HG03439 (cell line): ENCODE results near the gene PSMD2.
"Not testable (repeated sequence)": the region's sequence is repeated elsewhere in the genome, so short reads cannot be mapped to it uniquely, and the experiment has no call there.

Source experiments
- ATAC-seq: cut with Tn5 transposase; IDR thresholded peaks from one replicate; pipeline ENCODE4 v1.9.1; 2021; ENCODE audit warnings: mild to moderate bottlenecking, moderate library complexity; ENCODE audit not compliant: unreplicated experiment

The PSMD2 gene

DNA sequence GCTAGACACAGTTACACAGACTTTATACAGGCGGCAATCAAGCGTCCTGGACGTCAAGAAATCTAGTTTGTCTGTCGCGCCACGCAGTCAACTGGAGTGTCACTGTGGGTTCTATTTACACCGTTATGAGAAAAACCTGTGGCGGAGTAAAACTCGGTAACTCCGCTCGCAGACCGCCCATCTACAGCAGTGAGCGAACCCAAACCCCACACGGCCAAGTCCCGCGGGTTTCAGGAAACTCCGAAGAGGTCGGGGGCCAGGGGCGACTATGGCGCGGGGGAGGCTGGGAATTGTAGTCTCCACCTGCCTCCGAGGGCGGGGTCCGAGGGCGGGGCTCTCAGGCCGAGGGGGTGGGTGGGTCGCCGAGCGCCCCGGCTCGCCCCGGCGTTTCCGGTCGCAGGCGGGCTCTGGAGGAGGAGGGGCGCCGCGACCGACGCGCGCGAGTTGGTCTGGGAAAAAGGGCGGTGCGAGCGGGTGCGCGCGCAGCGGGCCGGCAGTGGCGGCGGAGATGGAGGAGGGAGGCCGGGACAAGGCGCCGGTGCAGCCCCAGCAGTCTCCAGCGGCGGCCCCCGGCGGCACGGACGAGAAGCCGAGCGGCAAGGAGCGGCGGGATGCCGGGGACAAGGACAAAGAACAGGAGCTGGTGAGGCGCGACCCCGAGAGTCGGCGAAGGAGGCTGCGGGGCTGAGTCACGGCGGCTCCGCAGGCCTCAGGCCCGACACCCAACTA, at the start of gene PSMD2:
TSS of gene PSMD2 (plus strand) at position 483 of the 729 bp plus-strand sequence. CDS start at position 509, 26 bp downstream.
- peak; percentile 87 for ATAC-seq

DNA sequence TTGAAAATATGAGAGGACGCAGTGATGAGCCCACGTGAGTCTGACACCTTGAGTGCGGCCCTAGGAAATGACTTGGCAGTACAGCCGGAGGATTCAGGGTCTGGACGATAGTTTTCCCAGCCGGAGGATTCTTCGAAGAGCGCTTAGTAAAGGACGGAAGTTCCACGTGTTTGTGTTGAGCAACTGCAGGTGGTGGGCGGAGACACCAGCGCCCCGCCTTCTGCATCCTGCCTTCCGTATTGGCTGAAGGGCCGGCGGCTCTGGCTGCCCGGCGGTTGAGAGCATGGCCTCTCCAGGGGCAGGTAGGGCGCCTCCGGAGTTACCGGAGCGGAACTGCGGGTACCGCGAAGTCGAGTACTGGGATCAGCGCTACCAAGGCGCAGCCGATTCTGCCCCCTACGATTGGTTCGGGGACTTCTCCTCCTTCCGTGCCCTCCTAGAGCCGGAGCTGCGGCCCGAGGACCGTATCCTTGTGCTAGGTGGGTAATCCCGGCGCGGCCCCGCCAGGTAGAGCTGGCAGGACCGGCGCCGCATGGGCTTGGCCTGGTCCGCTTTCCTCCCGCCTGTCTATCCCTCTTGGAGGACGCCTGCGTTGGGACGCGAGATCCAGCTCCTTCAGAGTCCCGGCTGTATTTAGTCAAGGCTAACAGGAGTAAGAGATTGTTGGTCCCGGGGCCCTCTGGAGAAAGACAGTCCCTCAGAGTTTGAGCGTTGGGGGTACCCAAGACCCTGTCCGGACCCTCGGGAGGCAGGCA, 49.5 kb upstream of the PSMD2 start, which contains the start of gene EEF1AKMT4:
TSS of gene EEF1AKMT4 (plus strand) at position 261 of the 755 bp plus-strand sequence. CDS start at position 284, 23 bp downstream.
- peak; percentile 86 for ATAC-seq

DNA sequence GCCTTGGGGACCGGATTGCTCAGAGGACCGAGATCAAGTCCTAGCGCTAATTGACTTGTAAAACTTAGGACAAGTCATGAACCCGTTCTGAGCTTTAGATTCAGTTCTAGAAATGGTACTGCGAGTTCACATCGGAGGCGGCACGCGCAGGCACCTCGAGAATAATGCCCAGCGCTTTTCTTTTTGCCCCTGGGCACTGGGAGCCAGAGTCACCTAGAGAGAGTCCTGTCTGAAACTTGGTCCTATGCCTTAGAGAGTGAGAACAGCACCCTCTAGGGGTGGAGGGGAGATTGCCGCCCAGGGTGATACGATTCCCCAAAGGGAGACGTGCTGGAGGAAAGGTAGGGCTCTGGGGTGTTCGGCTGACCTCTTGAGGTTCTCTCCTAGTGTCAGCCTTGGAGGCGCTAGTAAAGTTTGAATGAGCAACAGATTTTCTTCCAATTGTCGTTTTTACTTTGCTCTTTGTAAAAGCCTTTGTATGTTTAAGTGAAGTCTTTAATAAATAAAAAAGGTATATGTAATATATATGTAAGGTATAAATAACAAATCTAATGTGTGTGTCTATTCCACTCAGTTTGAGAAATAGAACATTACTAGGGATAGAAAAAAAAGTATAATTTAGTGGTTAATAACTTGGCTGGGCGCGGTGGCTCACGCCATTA, 48.7 kb upstream of the PSMD2 start:
- ATAC-seq, result peak; percentile 62

DNA sequence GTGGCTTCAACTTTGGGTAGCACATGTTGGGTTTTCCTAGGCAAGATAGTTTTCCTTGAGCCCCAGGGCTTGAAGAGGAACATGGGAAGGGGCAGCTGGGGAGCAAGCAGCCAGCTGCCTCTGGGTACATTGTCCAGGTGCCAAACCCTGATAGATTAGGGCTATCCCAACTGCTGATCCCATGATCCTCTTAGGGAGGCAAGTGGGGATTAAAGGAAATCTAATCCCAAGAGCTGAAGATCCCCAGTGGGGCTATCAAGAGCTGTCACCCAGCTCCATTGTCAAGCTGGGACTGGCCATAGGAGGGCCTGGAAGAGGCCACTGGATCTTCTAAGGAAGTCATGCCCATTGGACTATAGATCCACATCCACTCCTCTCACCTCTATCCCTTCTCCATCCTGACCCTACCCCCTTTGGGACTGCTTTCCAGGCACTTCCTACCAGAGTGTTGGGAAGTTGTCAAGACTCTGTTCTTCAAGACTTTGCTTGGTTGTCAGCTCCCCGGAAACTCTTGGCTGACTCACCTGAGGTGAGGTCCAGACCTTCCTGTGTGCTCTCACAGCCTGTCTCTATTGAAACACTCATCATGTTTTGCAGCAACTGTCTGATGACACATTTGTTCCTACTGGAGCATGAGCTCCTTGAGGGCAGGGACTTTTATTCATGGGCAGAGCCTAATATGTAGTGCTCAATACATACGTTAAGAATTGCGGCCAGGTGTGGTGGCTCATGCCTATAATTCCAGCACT, 43.6 kb upstream of the PSMD2 start:
- ATAC-seq, result no peak

DNA sequence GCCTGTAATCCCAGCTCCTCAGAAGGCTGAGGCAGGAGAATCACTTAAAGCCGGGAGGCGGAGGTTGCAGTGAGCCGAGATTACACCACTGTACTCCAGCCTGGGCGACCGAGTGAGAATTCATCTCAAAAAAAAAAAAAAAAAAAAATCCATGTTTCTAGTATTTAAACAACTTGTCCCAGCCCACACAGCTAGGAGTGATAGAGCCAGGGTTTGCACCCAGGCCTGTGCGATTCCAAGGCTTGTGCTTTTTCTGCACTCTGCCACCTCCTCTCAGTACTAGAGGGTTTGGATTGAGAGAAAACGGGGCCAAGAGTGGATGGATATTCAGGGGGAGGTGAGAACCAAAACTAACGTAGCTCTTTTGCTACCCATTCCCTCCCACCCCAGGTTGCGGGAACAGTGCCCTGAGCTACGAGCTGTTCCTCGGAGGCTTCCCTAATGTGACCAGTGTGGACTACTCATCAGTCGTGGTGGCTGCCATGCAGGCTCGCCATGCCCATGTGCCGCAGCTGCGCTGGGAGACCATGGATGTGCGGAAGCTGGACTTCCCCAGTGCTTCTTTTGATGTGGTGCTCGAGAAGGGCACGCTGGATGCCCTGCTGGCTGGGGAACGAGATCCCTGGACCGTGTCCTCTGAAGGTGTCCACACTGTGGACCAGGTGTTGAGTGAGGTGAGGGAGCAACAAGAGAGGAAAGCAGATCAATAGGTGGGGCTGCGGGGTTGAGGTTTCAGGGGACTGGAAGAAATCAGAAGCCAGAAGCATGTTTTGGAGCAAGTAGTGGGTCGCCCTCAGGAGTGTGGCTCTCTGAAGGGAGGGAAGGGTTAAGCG, 41.7 kb upstream of the PSMD2 start:
- ATAC-seq, result no peak

DNA sequence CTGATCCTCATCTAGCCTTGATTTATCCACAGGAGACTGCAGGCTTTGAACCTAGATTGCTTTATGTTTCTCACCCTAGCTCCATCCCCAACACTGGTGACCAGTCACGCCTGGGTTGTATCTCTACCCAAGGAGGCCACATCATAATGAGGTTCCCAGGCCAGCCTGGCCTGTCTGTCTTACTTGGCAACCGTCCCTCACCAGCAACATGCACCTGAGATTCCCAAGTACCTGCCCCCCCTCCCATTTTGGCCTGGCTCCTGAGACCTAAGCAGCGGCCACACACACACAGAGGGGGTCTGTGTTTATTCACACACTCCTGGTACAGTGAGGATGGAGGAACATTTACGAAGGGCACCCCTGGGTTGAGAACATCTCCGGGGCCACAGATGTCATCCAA, 40.1 kb upstream of the PSMD2 start:
- no peak for ATAC-seq

DNA sequence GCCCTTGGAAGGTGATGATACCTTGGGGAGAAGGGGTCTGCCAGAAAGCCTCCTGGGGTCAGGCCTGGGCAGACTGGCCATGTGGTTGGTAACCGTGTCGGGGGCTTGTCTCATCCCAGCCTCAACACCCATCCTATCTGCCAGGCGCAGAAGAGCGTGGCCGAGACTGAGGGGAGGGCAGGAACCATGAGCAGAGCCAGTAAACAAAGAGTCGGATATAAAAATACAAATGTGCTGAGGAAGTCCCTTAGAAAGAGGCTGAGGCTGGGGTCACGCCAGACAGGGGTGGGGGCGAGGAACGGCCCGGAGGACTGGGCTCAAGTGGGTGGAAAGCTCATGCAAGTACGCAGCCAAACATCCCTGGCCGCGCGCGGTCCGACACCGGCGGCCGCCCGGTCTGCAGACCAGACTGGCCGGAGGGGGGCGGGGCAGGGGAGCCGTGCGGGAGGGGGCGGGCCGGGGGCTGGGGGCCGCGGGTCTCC, 39.6 kb upstream of the PSMD2 start:
- no peak for ATAC-seq

DNA sequence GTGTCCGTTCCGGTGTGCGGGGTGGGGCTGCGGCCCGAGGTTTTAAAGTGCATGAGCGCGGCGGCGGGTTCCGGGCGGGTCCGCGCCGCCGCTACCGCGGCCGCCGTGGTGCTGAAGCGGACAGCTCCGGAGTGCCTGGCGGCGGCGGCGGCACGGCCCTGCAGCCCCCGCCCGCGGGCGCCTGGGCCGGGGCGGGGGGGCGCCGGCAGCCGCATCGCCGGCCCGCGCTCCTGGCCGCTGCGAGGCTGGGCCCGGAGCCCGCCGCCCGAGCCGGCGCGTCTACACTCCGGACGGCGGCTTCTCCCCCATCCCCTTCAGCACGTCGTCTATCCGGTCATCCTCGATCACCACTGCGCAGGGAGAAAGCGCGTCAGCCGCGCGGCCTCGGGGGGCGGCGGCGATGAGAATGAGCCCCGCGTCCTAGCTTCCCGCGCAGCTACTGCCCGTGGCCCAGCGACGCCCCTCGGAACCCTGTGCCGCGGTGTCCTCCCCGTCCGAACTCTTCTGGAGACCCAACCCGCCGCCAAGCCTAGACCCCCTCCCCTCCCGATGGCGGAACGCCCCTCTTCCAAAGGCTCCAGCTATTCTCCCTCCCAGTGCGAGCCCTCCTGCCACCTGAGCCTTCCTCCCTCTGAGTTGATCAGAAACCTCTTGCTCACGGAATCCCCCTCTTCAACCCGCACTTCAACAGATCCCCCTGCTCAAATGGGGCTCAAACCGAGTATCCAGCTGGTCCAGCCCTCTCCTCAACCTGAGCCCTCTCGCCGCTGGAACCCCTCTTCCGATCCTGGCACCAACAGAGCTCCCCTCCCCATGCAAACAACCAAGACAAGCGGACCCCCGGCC, 38.9 kb upstream of the PSMD2 start:
- ATAC-seq, result no peak

DNA sequence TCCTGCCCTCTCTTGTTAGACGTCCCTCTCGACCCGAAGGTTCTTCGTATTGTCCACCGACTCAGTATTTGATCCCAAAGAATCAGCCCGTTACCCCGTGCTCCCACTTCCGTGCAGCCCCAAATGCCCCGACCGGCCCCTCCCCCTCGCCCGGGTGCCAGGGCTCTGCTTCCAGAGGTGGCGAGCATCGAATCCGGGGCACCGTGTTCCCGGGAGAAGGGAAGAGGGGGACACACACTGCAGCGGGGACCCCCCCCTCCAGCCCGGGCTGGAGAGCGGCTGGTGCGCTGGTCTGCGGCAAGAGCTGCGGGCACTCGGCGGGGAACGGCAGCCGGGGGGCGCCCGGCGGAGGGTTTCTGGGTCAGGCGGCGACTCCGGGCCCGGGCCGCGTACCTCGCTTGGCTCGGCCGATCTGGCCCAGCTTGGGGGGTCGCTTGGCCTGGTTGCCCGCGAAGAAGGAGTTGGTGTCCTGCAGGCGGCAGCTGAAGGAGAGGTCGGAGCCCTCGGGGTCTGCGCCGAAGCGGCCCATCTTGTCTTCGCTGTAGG, 38.2 kb upstream of the PSMD2 start:
- no peak for ATAC-seq

DNA sequence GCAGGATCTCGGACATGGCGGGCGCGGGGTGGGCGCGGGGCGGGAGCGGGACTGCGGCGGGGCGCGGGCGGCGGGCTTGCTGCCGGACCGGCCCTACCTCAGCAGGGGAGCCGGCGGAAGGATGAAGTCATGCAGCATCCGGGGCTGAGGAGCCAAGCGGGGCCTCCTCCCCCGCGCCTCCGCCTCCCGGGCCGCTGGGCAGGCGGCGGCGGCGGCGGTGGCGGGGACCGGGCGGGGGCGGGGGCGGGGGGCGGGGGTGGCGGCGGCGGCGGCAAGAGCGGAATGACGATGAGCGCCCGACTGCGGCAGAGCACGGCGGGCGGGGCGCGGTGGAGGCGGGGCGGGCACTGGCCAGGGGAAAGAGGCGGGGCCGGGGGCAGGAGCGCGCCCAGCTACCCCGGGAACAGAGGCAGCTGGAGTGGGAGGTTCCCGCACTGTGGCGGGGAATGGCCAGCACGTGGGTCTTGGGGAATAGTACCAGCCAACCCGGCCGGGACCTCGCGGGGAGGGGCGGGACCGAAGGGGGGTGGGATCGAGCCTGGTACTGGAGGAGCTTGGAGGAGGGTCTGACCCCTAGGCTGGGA, 37.7 kb upstream of the PSMD2 start, which contains the start of gene CAMK2N2:
TSS of gene CAMK2N2 (minus strand) at position 284 of the 584 bp plus-strand sequence. CDS start at position 16, 268 bp downstream.
- no peak for ATAC-seq

DNA sequence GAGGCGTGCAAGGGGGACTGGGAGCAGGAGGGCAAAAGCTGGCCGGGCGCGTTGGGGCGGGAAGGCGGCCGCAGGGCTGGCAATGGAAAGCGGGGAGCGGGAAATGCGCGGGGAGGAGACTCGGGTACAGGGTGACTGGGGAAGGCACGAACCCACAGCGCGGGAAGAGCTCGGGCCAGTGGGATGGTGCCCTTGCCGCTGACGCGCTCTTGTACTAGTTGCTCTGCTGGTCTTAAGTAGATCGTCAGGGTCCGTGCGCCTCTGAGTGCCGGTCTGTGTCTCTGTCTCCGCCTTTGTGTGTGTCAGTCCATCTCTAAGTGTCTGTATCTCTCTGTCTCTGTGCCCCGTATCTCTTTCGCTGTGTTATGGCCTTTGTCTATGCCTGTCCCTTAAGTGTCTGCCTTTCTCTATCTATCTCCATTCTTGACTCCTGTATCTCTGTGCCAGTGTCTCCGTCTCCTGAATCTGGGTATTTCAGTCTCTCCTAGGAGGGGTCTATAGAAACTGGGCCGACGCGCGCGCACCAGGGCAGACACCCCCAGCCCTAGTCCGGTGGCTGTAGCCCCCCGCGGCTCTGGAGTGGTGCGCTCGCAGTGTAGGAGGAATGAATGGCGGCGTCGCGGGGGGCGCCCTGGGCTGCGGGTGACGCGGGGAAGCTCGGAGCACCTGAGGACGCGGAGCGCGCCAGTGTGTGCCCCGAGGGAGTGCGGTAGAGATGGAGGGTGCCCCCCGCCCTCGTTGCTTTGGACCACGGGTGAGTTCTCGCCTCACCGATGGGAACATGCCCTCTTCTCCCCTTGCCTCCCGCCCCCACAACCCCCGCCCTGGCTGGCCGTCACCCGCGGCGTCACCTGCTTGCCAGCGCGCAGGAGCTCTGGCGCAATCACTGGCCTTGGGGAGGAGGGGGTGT, 36.9 kb upstream of the PSMD2 start:
- ATAC-seq, result no peak

DNA sequence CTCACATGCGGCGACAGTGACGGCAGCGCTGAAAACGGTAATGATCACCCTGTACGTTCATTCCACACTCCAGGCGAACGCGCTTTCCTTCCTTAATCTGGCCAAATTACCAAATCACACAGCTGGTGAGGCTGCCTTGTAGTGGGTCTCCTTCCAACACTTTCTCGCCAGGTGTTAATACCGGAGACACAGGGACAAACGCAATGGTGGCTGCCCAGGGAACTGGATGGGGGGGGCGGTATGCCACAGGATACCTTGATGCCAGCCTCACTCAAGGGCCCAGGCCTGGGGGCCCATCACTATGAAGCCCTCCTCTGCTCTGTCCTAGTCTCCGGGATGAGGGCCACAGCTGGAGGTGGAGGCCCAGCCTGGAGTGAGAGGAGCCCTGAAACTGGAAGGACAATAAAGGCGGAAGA, 36.3 kb upstream of the PSMD2 start:
- no peak for ATAC-seq

DNA sequence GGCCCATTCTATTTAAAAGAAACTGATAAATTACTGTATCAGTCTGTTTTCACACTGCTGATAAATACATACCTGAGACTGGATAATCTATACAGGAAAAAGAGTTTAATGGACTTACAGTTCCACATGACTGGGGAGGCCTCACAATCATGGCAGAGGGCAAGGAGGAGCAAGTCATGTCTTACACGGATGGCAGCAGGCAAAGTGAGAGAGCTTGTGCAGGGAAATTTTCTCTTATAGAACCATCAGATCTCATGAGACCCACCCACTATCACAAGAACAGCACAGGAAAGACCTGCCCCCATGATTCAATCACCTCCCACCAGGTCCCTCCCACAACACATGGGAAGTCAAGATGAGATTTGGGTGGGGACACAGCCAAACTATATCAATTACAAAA, 31.8 kb upstream of the PSMD2 start:
- not testable (repeated sequence) for ATAC-seq

DNA sequence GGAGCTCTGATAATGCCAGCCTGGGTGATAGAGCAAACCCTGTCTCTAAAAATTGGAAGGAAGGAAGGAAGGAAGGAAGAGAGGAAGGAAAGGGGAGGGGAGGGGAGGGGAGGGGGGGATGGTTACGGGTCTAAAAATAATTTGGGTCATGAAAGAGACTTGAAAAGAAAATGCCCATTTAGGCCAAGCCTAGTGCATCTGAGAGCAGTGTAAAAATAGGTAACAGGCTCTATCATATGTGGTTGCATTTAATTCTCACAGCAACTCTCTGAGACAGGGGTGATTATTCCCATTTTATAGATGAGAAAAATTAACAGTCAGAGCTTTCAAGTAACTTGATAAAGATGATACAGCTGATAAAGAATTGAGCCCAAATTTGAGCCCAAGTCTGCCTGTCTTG, 26.8 kb upstream of the PSMD2 start:
- ATAC-seq, result no peak

DNA sequence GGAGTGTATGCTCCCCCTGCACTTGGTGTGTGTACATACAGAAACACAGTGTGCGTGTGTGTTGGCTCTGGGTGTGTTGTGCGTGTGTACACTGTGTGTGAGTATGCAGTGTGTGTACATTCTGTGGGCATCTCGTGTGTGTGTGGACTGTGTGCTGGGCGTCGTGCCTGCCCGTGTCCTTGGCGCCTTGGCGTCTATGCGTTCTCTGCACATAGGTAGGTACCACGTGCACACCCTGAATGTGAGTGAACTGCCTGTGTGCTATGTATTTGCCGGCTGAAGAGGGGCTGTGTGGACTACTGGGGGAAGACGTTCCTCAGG, 23.7 kb upstream of the PSMD2 start:
- no peak for ATAC-seq

DNA sequence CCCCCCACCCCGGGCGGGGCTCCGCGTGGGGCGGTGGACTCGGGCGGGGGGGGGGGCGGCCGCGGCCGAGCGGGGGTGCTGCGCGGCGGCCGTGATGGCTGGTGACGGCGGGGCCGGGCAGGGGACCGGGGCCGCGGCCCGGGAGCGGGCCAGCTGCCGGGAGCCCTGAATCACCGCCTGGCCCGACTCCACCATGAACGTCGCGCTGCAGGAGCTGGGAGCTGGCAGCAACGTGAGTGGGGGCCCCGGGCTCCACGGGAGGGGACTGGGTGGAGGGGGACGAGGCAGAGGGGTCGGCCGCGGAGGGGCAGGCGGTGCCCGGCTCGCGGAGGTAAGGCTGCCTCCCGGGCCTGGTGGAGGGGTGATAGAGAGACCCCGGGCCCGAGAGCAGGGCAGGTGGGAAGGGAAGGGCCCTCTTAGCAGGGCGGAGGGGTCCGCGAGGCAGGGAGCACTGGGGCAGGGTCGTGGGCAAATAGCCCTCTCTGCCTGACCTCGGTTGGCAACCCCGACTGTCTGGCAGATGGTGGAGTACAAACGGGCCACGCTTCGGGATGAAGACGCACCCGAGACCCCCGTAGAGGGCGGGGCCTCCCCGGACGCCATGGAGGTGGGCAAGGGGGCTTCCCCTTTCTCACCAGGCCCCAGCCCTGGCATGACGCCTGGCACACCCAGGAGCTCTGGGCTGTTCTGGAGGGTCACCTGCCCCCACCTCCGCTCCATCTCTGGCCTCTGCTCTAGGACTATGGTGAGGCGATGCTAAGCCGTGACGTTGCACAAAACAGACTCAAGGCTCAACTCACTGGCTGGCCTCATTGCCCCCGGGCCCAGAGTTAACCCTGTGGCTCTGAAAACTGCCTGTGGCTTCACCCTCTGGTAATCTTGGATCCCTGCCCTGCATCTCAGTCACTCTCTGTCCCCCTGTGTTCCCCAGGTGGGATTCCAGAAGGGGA, 22.8 kb upstream of the PSMD2 start, which contains the start of gene ECE2:
TSS of gene ECE2 (plus strand) at position 62 of the 950 bp plus-strand sequence. CDS start at position 194, 132 bp downstream.
- no peak for ATAC-seq
